Trophoblast cell (in vitro differentiated cells and primary cell): Measurements from ENCODE around the gene PCSK5.

Experiments used
- DNase-seq, 2 donors: peaks; one replicate each; pipeline ENCODE4 v3.0.0-alpha.2; 2016
- H2AFZ ChIP-seq: 2 replicates; pipeline ENCODE4 v1.6.1; 2013; ENCODE audit warnings: low read length, moderate library complexity, mild to moderate bottlenecking; ENCODE audit not compliant: insufficient read depth, poor library complexity
- H2AK5ac ChIP-seq: 2 replicates; pipeline ENCODE4 v1.6.1; 2013; ENCODE audit warnings: mild to moderate bottlenecking, low read length
- H2BK120ac ChIP-seq: 2 replicates; pipeline ENCODE4 v1.6.1; 2013; ENCODE audit warnings: low read length, mild to moderate bottlenecking, moderate library complexity; ENCODE audit not compliant: insufficient read depth, poor library complexity
- H2BK12ac ChIP-seq: 2 replicates; pipeline ENCODE4 v1.6.1; 2013; ENCODE audit warnings: mild to moderate bottlenecking, low read length, moderate library complexity
- H2BK5ac ChIP-seq: 2 replicates; pipeline ENCODE4 v1.6.1; 2013; ENCODE audit warnings: low read length, low read depth, moderate library complexity, mild to moderate bottlenecking; ENCODE audit not compliant: poor library complexity
- H3K14ac ChIP-seq: 2 replicates; pipeline ENCODE4 v1.6.1; 2013; ENCODE audit warnings: mild to moderate bottlenecking, low read length
- H3K18ac ChIP-seq: 2 replicates; pipeline ENCODE4 v1.6.1; 2013; ENCODE audit warnings: mild to moderate bottlenecking, low read length
- H3K23ac ChIP-seq: 2 replicates; pipeline ENCODE4 v1.6.1; 2013; ENCODE audit warnings: low read length
- H3K27ac ChIP-seq: 2 replicates; pipeline ENCODE4 v1.5.1; 2013; ENCODE audit warnings: low read depth, mild to moderate bottlenecking, inconsistent platforms, low read length, moderate library complexity
- H3K27me3 ChIP-seq: 2 replicates; pipeline ENCODE4 v1.6.1; 2013; ENCODE audit warnings: inconsistent platforms, mild to moderate bottlenecking, low read length, moderate library complexity; ENCODE audit not compliant: insufficient read depth
- H3K36me3 ChIP-seq, 2 experiments: 1 replicate in 1 of 2; 2 replicates in 1 of 2; pipeline ENCODE4 v1.6.1; 2013; ENCODE audit warnings: low read length in 2 of 2, mild to moderate bottlenecking in 2 of 2, moderate library complexity in 1 of 2; ENCODE audit not compliant: insufficient read depth in 2 of 2, control insufficient read depth in 1 of 2
- H3K4ac ChIP-seq: 2 replicates; pipeline ENCODE4 v1.6.1; 2013; ENCODE audit warnings: low read depth, mild to moderate bottlenecking, low read length, moderate library complexity
- H3K4me1 ChIP-seq, 2 experiments: 1 replicate in 1 of 2; 2 replicates in 1 of 2; pipeline ENCODE4 v1.6.1; 2013; ENCODE audit warnings: low read length in 2 of 2, mild to moderate bottlenecking in 2 of 2, moderate library complexity in 1 of 2; ENCODE audit not compliant: insufficient read depth in 2 of 2, control insufficient read depth in 1 of 2
- H3K4me2 ChIP-seq: 2 replicates; pipeline ENCODE4 v1.6.1; 2013; ENCODE audit warnings: inconsistent platforms, mild to moderate bottlenecking, low read length, moderate library complexity
- H3K4me3 ChIP-seq: 2 replicates; pipeline ENCODE4 v1.5.1; 2013; ENCODE audit warnings: mild to moderate bottlenecking, low read depth, low read length, inconsistent platforms
- H3K79me1 ChIP-seq: one replicate; pipeline ENCODE4 v1.6.1; 2013; ENCODE audit warnings: low read length
- H3K79me2 ChIP-seq: 2 replicates; pipeline ENCODE4 v1.6.1; 2013; ENCODE audit warnings: low read length, mild to moderate bottlenecking; ENCODE audit not compliant: control insufficient read depth, insufficient read depth, poor library complexity
- H3K9ac ChIP-seq: 2 replicates; pipeline ENCODE4 v1.6.1; 2013; ENCODE audit warnings: mild to moderate bottlenecking, low read length
- H3K9me3 ChIP-seq: 2 replicates; pipeline ENCODE4 v1.6.1; 2013; ENCODE audit warnings: low read depth, mild to moderate bottlenecking, control low read depth, inconsistent platforms, low read length; ENCODE audit not compliant: insufficient read depth
- H4K12ac ChIP-seq: 2 replicates; pipeline ENCODE4 v1.6.1; 2013; ENCODE audit warnings: low read depth, mild to moderate bottlenecking, low read length, moderate library complexity
- H4K8ac ChIP-seq: 2 replicates; pipeline ENCODE4 v1.6.1; 2013; ENCODE audit warnings: low read depth, mild to moderate bottlenecking, low read length, moderate library complexity
- H4K91ac ChIP-seq: one replicate; pipeline ENCODE4 v1.6.1; 2013; ENCODE audit warnings: low read depth, mild to moderate bottlenecking, low read length, moderate library complexity
- whole genome bisulfite sequencing: extraction: QIAGEN DNeasy Blood & Tissue Kit; methylation state at CpG from one replicate; pipeline ENCODE4 v1.1.7; 2013; ENCODE audit warnings: missing lambda C conversion rate; ENCODE audit not compliant: insufficient read length, insufficient coverage; ENCODE audit errors: extremely low coverage; 5-methylcytosine and 5-hydroxymethylcytosine counted together

The PCSK5 gene

GRCh38 chr9:76020652-76021051 lies 130.2 kb downstream of the PCSK5 start:
- Histone ChIP-seq H4K8ac (no peak overlapping the region), H3K79me2 (no peaks in the 10 kb centered on the region), H3K27me3 (no peaks in the 10 kb centered on the region), H3K79me1 (peaks cover 5% of the 10 kb centered on the region), H3K27ac (no peak overlapping the region), H4K91ac (no peak overlapping the region), H3K9me3 (no peaks in the 10 kb centered on the region), H3K14ac (no peak overlapping the region), H2AK5ac (no peak overlapping the region), H3K36me3 (no peaks in the 10 kb centered on the region), H2BK5ac (no peak overlapping the region), H2AFZ (no peak overlapping the region), H3K4me2 (no peak overlapping the region), H2BK120ac (no peak overlapping the region), H3K4me1 (peaks cover 3 to 6% of the 10 kb centered on the region in 2 experiments), H3K4ac (no peak overlapping the region), H3K4me3 (no peak overlapping the region), H3K9ac (no peak overlapping the region), H3K18ac (no peak overlapping the region), H4K12ac (no peak overlapping the region), H3K23ac (no peak overlapping the region), H2BK12ac (no peak overlapping the region)
- WGBS: no CpG with 5 or more reads among the region's 10 CpGs
- no peak for DNase-seq

GRCh38 chr9:76022317-76022716 lies 131.8 kb downstream of the PCSK5 start:
- WGBS: no CpG with 5 or more reads among the region's 5 CpGs
- Histone ChIP-seq H2BK5ac (no peak overlapping the region), H3K14ac (no peak overlapping the region), H3K4ac (no peak overlapping the region), H4K91ac (no peak overlapping the region), H3K9me3 (no peaks in the 10 kb centered on the region), H3K27ac (no peak overlapping the region), H3K4me2 (no peak overlapping the region), H3K36me3 (no peaks in the 10 kb centered on the region), H2AFZ (no peak overlapping the region), H3K4me1 (peaks cover 3 to 6% of the 10 kb centered on the region in 2 experiments), H2BK120ac (no peak overlapping the region), H3K79me2 (no peaks in the 10 kb centered on the region), H2BK12ac (no peak overlapping the region), H4K8ac (no peak overlapping the region), H4K12ac (no peak overlapping the region), H3K4me3 (no peak overlapping the region), H3K79me1 (peaks cover 5% of the 10 kb centered on the region), H2AK5ac (no peak overlapping the region), H3K23ac (no peak overlapping the region), H3K27me3 (no peaks in the 10 kb centered on the region), H3K9ac (no peak overlapping the region), H3K18ac (no peak overlapping the region)
- no peak for DNase-seq

GRCh38 chr9:76023715-76024195 lies 133.3 kb downstream of the PCSK5 start:
- no peak overlapping the region for H3K9ac ChIP-seq
- no peak overlapping the region for H3K18ac ChIP-seq
- H3K36me3 ChIP-seq: no peaks in the 10 kb centered on the region
- H3K9me3 ChIP-seq: no peaks in the 10 kb centered on the region
- no peak overlapping the region for H4K12ac ChIP-seq
- H3K4me1 ChIP-seq: peaks cover 3 to 6% of the 10 kb centered on the region in 2 experiments
- H3K27ac ChIP-seq: peak overlapping the region; percentile 83
- H2BK120ac ChIP-seq: peak overlapping the region; percentile 25
- no peak overlapping the region for H2AFZ ChIP-seq
- H3K27me3 ChIP-seq: no peaks in the 10 kb centered on the region
- WGBS: no CpG with 5 or more reads among the region's 7 CpGs
- no peak overlapping the region for H2AK5ac ChIP-seq
- H2BK5ac ChIP-seq: peak overlapping the region; percentile 66
- H3K4me2 ChIP-seq: peak overlapping the region; percentile 18
- H3K23ac ChIP-seq: no peak overlapping the region
- no peak overlapping the region for H3K4me3 ChIP-seq
- peak in 1 of 2 donors; percentile 52 for DNase-seq
- H4K8ac ChIP-seq: no peak overlapping the region
- no peak overlapping the region for H4K91ac ChIP-seq
- H3K14ac ChIP-seq: no peak overlapping the region
- no peak overlapping the region for H2BK12ac ChIP-seq
- H3K4ac ChIP-seq: no peak overlapping the region
- H3K79me2 ChIP-seq: no peaks in the 10 kb centered on the region
- H3K79me1 ChIP-seq: peaks cover 5% of the 10 kb centered on the region

- Histone ChIP-seq H4K8ac (no peak overlapping the region), H4K12ac (no peak overlapping the region), H3K27ac (no peak overlapping the region), H3K4me2 (no peak overlapping the region), H2BK12ac (no peak overlapping the region), H2BK120ac (no peak overlapping the region), H3K18ac (no peak overlapping the region), H3K14ac (no peak overlapping the region), H3K79me1 (peaks cover 5% of the 10 kb centered on the region), H3K27me3 (no peaks in the 10 kb centered on the region), H4K91ac (no peak overlapping the region), H2AFZ (no peak overlapping the region), H3K36me3 (peaks cover 0 to 2% of the 10 kb centered on the region in 2 experiments), H3K9me3 (no peaks in the 10 kb centered on the region), H3K23ac (no peak overlapping the region), H2AK5ac (no peak overlapping the region), H3K9ac (no peak overlapping the region), H3K4ac (no peak overlapping the region), H3K79me2 (no peaks in the 10 kb centered on the region), H2BK5ac (no peak overlapping the region), H3K4me3 (no peak overlapping the region), H3K4me1 (peaks cover 3 to 6% of the 10 kb centered on the region in 2 experiments)
- no CpG with 5 or more reads among the region's 1 CpG for WGBS
- DNase-seq: no peak
Measured at GRCh38 chr9:76025286-76025685, 134.8 kb downstream of the PCSK5 start.
